ENCODE results near the gene HAGHL.
"Not testable (repeated sequence)": the region's sequence is repeated elsewhere in the genome, so short reads cannot be mapped to it uniquely, and the experiment has no call there.

Gene HAGHL

DNA sequence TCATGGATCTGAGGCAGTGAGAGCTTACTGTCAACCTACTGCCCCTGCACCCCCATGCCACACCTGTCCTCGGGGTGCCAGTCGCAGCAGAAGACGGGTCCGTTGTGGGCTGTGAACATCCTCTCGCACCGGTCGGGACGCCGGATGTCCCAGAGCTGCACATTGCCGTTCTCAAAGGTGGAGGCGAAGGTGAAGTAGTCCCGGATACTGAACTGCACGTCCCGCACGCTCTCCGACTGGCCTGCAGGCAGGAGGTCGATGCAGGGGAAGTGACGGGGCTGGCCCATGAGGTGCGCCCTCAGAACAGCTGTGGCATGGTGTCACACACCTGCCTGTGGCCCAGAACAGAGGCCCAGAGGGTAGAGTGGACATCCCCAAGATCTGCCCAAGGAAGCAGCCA, 39.4 kb upstream of the HAGHL start:
- DNase-seq = no peak

DNA sequence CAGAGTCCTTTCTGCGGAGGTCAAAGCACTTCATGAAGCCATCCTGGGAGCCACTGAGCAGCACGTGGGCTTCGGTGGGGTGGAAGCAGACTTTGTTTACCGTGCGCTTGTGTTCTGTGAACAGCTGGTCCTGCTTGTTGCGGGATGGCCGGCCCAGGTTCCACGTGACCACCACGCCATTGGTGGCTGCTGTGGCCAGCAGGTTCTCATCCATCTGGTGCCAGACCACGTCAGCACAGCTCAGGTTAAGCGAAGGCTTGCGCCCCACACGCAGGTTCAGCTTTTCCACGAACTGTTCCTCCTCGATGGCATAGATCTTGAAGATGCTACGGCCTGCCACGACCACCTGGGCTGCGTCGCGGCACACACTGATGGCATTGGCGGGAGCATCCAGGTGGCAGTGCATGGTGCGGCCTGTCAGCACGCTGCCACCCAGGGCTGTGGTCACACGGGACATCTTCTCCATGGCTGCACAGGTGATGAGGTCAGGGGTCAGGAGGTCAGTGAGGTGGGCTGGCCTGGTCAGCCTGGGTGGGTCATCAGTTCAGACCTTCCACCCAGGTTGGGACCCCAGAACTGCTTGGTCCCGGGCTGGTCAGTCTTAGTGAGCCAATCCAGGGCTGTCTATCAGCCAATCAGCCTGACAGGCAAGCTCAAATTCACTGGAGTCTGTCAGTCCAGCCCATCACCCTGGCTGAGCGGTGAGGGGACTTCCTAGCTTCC, 37.6 kb upstream of the HAGHL start:
- no peak for DNase-seq

DNA sequence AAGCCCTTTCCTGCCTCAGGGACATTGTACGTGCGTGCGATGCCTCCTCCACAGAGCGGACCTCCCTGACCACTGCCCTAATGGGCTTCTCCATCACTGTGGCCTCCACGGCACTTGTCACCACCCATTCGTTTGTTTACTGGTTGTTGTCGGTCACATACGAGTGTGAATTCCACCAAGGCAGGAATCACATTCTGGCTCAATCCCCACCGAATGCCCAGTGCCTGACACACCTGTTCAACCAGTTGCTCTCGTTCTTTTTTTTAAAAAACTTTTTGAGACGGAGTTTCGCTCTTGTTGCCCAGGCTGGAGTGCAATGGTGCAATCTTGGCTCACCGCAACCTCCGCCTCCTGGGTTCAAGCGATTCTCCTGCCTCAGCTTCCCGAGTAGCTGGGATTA, 35.7 kb upstream of the HAGHL start:
- not testable (repeated sequence) for DNase-seq

DNA sequence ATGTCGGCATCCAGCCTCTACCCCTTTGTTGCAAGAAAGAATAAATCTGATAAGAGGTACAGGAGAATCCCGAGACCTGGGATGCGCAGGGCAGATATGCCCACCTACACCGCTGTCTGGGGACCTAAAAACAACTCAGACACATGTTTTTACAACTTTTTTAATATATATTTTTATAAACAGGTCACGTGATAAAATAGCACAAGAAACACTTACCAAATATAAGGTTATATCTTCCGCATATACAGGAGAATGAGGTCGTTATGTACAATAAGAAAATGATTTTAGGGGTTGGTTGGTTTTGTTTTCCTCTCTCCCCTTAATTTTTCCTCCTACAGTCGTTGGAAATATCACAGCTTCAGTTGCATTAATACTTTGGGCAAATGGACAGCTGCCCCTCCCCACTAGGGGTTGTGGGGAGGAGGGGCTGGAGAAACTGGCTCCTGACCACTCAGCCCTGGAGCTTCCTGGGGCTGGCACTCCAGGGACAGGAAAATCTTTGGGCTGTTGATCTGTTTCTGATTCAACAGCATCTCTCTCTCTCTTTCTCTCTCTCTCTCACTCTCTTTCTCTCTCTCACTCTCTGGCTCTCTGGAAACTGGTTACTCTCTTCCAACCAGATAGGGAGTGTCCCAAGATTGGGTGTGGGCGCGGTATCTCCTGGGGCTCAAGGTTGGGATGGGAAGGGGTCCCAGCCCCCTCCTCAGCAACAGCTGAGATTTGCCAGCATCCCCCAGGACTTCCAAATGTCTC, 34.4 kb upstream of the HAGHL start:
- no peak for DNase-seq

DNA sequence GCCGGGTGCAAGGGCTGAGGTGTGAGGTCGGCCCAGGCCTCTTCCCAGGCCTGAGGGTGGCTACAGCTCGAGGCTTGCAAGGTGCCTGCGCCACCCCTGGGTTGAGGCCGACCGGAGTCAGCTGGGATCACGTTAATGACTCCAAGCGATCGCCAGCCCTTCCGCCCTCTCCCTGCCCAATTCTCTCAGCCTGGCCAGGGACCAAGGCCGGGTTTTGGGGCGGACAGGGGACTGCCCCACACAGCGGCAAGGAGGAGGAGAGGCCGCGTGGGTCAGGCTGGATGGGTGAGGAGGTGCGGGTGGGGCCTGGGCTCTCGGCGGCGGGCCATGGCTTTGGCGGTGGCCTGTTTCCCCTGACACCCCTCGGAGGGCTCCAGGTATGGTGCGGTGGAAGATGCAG, 33.5 kb upstream of the HAGHL start:
- no peak for DNase-seq

DNA sequence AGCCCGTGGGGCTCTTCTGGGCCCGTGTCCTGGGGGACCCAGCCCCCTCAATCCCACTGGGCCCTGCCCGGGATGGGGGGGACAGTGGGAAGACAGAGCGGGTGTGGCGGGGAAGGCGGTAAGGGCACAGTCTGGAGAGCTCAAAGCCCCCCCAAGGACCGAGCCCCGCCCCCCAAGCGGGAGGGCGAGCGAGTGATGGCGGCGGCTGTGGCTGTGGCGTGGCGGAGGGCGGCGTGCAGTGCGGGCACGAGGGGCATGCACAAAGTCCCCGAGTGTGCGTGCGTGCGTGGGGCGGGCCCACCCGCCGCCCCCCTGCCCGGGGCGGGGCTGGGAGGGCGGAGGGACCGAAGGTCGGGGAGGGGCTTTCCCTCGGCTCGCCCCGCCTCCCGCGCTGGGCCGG, 33.1 kb upstream of the HAGHL start:
- no peak for DNase-seq

DNA sequence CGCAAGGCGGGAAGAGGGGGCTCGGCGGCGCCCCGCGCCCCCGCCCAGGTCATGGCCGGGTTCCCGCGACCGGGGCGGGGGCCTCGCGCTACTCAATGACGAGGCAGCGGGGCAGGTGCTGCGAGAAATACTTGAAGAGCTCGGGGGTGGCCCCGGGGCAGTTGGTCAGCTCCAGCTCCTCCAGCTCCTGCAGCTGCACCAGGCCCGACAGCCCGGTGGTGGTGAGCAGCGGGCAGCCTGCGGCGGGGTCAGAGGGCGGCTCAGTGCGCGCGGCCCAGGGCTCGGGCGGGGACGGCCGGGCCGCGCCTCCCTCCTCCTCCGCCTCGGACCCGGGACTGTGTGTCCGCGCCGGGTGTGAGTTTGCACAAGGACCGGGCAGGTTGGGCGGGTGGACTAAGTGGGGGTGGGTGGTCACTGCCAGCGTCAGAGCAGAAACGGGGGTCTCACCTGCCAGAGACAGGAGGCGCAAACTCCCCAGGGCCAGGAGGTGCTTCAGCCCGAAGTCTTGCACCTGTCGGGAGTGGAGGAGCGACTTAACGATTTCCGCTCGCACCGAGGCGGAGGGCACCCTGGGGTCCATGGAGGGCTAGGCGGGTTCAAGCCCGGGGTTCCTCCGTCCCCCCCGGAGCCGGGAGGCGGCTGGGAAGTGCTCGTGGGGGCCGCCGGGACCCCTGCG, 32.6 kb upstream of the HAGHL start:
- no peak for DNase-seq

DNA sequence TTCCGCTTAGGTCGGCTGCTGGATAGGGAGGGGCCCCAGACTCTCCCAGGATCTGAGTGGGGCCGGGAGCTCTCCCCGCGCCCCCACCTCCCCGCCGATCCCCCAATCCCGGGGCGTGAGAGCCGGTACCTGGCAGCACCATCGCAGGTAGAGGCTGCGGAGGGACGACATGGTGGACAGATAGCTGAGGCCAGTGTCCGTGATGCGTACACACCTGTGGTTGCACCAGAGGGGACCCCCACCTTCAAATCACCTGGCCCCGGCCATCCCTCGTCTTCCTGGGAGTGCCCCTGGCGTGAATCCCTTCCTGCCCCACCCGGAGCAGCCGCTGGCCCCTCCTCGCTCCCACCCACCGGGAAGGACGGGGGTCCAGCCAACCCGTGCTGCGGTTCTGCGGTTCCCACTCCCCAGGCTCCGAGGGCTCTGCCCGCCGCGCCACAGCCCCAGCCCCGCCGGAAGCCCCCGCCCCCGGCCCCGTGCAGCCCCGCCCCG, 32.0 kb upstream of the HAGHL start:
- DNase-seq = no peak

DNA sequence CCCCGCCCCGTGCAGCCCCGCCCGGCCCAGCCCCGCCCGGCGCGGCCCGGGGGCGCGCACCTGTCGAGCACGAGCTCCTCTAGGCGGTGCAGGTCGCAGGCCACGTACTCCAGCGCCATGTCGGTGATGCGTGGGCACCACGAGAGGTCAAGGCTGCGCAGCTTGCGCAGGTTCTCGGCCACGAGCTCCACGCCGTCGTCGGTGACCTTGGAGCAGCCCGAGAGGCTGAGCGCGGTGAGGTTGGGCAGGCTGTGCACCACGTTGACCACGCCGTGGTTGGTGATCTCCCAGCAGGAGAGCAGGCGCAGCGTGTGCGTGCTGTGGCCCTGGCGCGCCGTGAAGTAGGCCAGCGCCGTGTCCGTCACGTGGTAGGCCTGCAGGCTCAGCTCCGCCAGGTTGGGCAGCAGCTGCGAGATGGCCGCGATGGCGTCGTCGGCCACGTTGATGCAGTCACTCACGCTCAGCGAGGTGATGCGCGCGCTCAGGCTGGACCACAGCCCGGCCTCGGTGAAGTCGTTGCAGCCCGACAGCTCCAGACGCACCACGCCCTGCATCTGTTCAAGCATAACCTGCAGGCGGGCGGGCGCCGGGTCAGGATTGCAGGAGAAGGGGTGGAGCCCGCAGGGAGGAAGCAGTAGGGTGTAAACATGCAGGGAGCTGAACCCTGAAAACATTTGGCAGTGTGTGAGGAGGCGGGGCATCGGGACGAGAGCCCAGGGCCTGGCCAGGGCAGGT, 31.4 kb upstream of the HAGHL start:
- no peak for DNase-seq

DNA sequence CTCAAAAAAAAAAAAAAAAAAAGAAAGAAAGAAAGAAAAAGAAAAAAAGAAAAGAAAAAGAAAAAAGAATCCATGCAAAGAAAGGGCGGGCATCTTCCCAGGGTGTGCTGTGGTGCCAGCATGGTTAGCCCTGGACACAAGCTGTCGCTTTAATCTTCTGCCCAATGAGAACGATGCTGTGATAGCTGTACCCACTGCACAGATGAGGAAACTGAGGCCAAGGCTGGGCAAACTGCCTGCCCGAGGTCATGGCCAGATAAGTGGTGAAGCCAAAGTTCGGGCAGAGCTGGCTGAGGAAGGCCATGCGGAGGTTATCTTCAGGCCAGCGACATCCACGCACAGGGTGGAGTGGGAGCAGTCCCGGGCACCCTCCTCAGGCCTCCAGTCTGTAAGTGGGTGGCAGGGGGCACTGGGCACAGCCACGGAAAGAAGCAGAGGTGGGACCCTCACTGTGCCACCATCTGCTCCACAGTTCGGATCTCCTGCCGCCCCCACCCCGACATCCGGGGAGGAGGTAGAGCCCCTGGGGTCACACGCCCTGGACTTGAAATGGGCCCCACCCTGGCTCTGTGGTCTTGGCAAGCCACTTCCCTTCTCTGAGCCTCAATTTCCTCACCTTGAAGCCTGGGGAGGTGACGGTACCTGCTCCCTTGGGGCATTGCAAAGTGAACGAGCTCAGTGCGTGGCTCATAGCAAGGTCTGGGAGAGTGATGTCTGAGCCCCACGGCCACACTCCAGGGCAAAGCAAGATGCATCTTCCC, 27.8 kb upstream of the HAGHL start:
- no peak for DNase-seq

DNA sequence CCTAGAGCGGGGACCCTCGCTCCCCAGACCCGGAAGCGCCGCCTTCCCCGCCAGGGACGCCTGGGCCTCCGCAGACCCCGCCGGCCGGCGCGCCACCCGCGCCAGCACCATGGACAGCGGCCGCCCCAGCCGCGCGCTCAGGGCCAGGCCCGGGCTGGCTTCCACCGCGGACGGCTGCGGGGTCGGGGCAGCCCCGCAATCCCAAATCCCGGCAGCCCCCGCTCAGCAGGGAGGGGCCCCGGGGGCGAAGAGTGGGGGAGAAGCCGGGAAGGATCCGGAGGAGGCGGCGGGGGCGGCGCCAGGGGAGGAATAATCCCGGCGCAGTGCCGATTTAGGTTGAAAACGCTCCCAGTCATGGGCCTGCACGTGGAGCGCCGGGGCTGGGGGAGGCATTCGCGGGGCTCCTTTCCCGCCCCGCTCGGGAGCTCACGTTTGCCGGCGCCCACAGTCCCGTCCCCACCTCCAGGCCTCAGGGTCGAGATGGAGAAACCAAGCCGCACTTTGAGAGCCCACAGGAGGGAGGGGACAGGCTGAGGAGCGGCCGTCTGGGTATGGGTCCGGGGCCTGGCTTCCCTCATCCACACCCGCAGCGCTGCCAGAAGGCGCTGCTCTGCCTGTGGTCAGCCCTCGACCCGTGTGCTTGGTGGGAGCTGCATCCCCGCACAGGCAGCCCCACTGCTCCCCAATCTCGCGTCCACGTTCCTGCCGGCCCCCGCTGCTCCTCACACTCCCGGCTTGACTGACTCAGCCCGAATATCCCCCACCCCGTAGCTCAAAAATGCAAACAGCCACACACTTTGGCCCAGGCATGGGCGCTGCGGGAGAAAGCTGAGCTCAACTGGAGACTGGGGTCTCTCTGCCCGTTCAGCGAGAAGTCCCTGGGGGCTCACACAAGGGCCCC, 26.0 kb upstream of the HAGHL start:
- peak; percentile 21 for DNase-seq

DNA sequence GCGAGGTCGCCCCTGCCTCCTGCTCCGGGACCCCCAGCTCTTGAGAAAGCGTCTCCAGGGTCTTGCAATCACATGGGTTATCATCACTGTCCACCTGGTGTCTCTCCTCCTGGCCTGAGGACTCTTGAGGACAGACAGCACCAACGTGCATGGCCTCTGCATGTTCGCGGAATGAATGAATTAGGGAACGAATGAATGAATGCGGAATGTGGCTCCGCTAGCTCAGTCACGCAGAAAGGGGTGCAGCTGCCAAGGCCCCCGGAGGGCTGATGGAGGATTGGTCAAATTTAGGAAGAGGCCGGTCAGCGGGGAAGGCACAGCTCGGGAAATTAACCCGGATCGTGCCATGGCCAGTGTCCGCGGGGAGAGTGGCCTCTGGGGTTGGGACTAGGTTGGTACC, 24.6 kb upstream of the HAGHL start:
- DNase-seq = no peak

DNA sequence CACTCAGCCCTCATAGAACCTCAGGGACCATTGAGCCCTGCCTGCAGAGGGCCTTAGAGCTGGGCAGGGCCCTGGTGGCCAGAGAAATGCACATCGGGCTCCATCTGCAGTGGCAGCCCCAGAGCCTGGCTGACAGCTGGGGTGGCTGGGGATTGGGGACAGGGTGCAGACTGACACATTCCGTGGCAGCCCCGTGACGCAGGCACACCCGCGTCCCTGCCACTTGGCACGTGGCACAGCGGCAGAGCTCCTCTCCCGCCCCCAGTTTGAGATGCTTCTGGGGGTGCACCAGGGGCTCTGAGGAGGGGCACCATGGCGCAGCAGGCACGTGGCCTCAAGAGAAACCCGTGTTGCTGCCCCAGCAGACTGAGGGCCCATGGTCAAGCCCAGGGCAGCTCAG, 23.5 kb upstream of the HAGHL start:
- no peak for DNase-seq

DNA sequence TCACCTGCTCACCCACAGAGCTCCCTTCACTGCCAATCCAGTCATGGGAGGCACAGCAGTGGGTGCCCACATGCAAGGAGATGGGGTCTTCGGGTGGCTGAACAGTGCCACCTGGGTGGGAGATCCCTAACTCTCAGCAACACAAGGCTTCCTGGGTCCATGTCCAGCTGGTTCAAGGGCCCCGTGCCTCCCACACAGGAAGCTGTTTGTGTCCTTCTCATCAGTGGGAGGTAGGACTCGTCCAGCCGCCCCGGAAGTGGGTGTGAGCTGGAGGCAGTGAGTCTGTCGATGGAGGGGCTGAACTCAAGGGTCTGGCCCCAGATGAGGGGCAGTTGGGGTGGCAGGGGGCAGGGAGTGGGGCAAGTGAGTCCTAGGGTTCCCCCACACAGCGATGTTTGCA, 22.9 kb upstream of the HAGHL start:
- DNase-seq = no peak

DNA sequence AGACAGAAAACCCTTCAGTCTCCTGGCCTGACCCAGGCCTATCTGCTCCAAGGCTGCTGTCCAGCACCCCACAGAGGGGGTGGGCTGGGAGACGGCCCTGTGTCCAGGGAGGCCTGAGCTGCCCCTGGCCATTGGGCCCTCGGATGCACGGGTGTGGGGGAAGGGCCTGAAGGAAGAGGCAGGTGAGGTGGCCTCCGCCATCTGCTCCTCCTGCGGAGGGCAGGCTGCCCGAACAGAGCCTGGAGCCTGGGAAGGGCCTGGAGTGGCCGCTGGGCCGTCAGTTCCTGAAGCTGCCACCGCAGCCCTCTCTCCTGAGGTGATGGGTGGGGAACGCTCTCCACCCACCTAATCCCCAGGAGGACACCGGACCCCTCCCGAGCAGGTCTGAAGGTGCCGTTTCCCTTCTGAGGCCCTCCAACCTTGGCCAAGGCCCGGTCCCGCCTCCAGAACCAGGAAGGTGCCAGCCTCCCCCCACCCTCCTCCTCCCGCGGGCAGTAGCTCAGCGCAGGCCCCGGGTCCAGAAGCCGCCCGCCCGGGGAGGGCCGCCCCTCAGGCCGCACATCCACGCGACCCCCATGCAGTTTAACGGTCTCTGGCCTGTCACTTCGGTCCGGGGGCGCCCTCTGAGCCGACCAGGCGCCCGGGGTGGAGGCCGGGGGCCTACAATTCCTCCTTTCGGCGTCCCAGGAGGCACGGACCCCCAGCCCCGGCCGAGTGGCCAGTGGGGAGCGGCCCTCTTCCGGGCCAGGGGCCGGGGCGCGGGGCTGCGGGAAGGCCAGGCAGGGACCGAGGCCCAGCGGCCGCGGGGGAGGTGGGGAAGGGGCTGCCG, 22.1 kb upstream of the HAGHL start:
- DNase-seq = no peak

DNA sequence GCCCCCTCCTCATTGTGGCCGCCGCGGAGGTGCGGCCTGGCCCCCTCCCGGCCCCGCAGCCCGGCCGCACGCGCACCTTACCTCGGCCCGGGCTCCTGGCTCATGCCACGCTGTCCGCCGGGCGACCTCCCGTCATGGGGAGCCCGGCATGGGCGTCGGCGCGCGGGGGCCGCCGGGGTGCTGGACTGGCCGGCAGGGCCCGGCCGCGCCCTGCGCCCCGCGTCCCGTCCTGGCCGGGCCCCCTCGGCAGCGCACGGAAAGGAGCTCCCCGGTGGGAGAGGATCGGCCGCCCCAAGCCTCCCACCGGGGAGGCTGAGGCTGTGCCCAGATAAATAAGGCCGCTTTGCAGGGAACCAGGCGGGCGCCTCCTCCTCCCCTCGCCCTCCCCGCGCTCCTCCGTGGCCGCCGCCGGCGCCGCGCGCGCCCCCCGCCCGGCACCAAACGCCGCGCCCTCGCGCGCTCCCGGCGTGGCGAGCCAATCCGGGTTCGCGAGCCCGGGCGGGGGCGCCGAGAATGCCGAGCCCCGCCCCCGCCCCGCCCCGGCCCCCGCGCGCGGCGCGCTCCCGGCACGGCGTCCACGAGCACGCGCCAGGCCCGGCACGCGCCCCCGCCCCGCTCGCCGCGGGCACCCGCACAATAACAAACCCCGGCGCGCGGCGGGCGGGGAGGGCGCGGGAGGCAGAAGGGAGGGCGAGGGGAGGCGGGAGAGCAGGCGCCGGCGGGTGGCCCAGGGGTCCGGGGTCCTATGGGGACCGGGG, 21.3 kb upstream of the HAGHL start, which contains the start of gene FBXL16:
TSS of gene FBXL16 (minus strand) at position 371 of the 758 bp plus-strand sequence. CDS start 8,396 bp downstream, outside the sequence.
- DNase-seq = no peak

DNA sequence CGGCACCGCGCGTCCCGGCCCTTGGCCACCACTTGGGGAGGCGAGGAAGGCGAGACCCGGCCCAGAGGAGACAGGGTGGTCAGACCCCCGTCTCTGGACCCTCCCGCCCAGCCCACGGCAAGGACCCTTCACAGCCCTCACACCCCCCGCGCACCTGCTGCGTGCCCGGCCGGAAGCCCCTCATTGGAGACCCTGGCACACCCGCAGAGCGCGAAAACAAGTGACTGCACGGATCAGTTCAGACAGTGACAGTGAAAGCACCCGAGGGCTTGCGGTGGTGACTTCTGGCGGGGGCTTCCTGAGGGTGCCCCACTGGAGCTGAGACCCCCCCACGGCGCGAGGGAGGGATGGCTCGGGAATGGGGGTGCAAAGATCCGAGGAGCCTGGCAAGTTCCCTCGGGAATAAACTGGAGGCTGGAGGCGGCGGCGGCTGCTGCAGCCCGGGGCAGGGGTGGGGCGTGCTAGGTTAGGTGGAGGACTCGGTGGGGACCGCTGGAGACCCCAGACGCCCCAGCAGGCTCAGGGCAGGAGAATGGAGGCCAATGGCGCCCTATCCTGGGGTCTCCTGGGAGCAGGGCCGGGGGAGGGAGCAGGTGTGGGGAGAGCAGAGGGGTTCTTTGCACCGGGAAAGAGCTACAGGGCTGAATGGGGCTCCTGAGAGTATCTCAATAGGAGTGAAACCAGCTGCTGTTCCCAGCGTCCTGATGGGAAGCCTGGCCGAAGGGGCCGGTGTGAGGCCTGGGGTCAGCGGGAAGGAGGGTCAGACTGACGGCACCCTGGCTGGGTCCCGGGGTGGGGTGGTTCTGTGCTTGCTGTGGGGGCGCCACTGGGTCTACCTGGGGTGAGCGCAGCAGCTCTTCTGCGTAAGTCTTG, 20.5 kb upstream of the HAGHL start:
- DNase-seq = no peak

DNA sequence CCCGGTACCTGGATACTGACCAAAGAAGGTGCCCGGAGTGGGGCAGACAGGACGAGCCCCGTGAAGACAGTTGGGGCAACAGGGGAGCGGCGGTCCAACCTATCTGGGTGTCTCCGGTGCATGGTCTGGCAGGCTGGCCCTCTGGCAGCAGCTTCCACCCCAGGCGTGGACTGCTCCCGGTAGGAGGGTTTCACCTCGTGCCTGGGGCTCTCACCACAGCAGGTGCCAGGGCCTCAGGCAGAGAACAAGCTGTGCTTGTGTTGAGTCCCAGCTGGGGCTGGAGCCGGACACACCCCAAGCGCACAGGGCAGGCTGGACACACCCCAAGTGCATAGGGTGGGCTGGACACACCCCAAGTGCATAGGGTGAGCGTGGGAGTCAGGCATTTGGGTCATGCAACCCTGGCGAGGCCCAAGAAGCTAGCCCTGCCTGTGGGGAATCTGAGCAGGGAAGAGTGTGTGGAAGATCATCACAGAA, 19.8 kb upstream of the HAGHL start:
- DNase-seq = no peak

Measured in fibroblast of skin of scalp (primary cell).